Right lobe of liver (tissue), 4 donors: ENCODE data around the gene CUL1.

Experiments
- CTCF ChIP-seq, 4 donors: fragments of 200-600 bp in 3 of 4; fragments of 450-650 bp in 1 of 4; IDR thresholded peaks; one replicate each; pipeline versions ENCODE4 v1.5.1 to v1.8.0; 2016 to 2022; ENCODE audit warnings: antibody characterized with exemption in 4 of 4, mild to moderate bottlenecking in 2 of 4
- POLR2A ChIP-seq: fragments of 450-650 bp; IDR thresholded peaks from one replicate; pipeline ENCODE4 v1.6.1; 2017; ENCODE audit warnings: antibody characterized with exemption, mild to moderate bottlenecking
- donor health status: DM: no; HTN: no; CAD: no.
- donor health status: DM: no; HTN: no; CAD: no.
- donor health status: DM: no; HTN: yes; CAD: no.

GRCh38 chr7:148794476-148794875, 95.8 kb downstream of the CUL1 start:
- TF ChIP-seq CTCF (IDR thresholded peaks at IDR 0.05) (no peak), POLR2A (no peak)
